ENCODE results near the gene HECTD4.

The HECTD4 gene

DNA sequence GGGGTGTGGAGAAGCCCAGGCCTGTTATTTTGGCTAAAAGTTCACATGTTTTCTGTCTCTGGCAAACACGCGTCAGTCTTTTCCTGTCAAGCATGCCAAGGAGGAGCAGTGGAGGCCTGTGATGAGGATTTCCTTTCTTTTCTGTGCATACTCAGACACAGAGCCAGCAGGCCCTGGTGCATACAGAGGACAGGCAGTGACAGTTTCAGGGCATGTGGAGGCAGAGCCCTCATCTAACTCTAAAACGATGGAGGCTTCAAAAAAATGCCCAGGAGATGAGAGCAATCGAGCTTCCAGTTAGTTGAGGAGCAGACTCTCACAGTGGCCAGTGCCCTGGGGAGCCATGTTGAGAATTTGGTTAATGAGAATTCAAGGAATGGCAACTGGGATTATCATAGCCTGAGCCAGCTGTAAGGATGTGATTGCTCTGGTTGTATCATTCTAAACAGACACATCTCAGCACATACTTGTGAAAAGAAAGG lies 190.3 kb downstream of the HECTD4 start:
- TF ChIP-seq, protein P1, sequence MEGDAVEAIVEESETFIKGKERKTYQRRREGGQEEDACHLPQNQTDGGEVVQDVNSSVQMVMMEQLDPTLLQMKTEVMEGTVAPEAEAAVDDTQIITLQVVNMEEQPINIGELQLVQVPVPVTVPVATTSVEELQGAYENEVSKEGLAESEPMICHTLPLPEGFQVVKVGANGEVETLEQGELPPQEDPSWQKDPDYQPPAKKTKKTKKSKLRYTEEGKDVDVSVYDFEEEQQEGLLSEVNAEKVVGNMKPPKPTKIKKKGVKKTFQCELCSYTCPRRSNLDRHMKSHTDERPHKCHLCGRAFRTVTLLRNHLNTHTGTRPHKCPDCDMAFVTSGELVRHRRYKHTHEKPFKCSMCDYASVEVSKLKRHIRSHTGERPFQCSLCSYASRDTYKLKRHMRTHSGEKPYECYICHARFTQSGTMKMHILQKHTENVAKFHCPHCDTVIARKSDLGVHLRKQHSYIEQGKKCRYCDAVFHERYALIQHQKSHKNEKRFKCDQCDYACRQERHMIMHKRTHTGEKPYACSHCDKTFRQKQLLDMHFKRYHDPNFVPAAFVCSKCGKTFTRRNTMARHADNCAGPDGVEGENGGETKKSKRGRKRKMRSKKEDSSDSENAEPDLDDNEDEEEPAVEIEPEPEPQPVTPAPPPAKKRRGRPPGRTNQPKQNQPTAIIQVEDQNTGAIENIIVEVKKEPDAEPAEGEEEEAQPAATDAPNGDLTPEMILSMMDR (conservative IDR thresholded peaks at IDR 0.05; ENCODE audit: low read depth, low read length): no peak
- H3K4me3 ChIP-seq (ENCODE audit: low read depth, low read length): no peak overlapping the region
- no peak for DNase-seq (ENCODE audit: low read depth)

DNA sequence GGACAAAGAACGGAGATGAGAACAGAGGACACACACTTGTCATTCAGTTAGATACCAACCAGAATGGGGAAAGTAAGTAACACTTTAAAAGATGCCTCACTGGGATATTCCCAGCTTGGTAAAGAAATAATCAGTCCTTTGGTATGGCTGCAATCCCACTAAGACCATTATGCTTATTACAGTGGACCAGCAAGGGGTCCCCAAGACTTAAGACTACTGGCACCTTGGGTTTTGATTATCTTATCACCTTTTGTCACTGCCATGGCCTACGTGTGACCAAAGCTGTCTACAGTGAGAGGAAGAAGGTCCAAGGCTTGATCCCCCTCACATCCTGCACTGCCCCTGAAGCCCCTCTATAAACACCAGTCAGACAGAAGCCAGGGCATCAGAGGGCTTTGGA lies 191.0 kb downstream of the HECTD4 start:
- no peak overlapping the region for H3K4me3 ChIP-seq (ENCODE audit: low read depth, low read length)
- TF ChIP-seq, protein P1 (conservative IDR thresholded peaks at IDR 0.05; ENCODE audit: low read depth, low read length): no peak
- no peak for DNase-seq (ENCODE audit: low read depth)

DNA sequence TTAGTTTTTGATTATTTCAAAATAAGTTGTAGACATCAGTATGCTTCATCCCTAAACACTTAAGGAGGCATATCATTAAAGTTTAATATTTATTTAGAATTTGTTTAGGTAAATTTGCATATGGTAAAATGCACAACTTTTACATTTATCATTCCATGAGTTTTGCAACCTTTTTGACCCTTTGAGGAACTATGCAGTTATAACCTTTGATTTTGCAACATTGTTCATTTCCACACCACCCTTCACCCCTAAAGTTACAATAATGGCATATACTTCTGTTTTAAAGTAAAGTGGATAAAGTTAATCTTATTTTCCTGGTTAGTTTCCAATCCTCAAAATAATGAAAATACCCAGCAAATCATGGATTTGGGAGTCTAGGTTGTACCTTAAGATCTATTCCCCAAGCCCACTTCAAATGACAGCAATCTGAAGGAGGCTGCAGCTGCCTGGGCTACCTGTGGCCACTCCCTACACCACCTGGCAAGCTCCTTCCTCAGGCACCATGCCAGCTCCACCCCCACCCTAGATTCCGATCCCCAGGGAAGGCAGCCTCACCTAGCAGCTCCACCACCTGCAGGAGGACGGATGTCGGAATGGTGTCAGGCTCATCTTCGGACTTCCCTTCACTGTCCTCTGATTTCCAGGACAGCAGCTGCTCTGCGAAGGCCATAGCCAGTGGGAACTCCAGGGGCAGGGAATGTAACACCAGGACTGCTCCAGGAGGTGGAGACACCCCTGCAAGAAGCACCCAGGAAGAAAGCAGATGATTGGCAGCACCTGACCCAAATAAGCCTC lies 191.8 kb downstream of the HECTD4 start:
- DNase-seq (ENCODE audit: low read depth): no peak
- TF ChIP-seq, protein P1 (conservative IDR thresholded peaks at IDR 0.05; ENCODE audit: low read depth, low read length): no peak
- H3K4me3 ChIP-seq (ENCODE audit: low read depth, low read length): no peak overlapping the region

DNA sequence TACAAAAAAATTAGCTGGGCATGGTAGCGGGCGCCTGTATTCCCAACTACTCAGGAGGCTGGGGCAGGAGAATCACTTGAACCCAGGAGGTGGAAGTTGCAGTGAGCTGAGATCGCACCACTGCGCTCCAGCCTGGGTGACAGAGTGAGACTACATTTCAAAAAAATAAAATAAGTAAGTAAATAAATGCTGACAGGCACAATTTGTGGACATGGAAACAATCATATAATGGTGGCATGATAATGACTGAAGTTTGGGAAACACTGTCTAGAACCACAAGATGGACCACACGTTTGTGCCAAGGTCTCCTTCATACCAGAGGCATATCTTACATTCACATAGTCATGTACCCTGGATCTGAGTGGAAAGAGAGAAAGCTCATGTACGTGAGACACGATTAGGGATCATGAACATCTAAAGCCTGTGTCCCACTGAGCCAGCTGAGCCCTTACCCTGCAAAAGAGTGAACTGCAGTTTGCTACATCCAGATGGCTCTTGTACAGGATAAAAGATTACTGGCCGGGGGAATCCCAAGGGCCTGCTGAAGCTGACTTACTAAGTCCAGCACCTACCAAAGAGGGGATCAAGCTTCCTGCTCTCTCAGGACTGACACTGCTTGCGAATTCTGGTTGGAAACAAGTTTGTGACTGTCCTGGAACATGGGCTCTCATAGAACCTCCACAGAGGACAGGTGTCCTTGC lies 194.0 kb downstream of the HECTD4 start:
- no peak for DNase-seq (ENCODE audit: low read depth)
- H3K4me3 ChIP-seq (ENCODE audit: low read depth, low read length): no peak overlapping the region
- TF ChIP-seq, protein P1 (conservative IDR thresholded peaks at IDR 0.05; ENCODE audit: low read depth, low read length): no peak

DNA sequence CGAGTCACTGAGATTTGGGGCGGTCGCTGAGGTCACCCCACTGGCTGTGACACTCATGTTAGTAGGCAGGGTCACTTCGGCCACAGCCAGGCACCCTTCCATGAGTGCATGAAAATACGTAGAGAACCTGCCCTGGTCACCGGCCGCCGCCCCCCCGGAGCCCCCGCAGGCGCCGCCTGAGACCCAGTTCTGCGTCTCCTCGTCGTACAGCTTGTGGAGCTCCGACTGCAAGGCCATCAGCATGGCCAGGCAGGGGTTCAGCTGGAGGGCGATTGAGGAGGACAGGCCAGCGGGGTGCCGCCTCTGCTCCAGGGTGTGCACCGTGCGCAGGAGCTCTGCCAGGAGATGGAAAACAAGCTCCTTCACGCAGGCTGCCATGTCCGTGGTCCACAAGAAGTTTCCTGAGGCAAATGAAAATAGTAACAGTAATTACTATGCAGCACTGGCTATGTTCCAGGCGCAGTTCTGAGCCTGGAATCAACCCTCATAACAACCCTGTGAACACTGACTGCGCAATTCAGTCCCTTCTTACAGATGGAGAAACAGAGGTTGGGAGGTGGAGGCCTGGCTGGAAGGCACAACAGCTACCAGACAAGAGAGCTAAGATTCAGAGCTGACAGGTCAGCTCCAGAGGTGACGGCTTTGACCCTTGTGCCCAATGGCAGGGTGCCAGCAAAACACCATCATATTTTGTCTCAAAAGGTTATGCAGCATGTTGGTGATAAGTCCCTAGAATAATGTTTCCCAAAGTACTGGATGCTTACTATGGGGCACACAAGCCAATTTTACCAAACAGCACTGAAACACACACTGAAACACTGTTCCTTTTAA lies 196.9 kb downstream of the HECTD4 start:
- TF ChIP-seq, protein P1 (conservative IDR thresholded peaks at IDR 0.05; ENCODE audit: low read depth, low read length): no peak
- no peak for DNase-seq (ENCODE audit: low read depth)
- H3K4me3 ChIP-seq (ENCODE audit: low read depth, low read length): no peak overlapping the region

DNA sequence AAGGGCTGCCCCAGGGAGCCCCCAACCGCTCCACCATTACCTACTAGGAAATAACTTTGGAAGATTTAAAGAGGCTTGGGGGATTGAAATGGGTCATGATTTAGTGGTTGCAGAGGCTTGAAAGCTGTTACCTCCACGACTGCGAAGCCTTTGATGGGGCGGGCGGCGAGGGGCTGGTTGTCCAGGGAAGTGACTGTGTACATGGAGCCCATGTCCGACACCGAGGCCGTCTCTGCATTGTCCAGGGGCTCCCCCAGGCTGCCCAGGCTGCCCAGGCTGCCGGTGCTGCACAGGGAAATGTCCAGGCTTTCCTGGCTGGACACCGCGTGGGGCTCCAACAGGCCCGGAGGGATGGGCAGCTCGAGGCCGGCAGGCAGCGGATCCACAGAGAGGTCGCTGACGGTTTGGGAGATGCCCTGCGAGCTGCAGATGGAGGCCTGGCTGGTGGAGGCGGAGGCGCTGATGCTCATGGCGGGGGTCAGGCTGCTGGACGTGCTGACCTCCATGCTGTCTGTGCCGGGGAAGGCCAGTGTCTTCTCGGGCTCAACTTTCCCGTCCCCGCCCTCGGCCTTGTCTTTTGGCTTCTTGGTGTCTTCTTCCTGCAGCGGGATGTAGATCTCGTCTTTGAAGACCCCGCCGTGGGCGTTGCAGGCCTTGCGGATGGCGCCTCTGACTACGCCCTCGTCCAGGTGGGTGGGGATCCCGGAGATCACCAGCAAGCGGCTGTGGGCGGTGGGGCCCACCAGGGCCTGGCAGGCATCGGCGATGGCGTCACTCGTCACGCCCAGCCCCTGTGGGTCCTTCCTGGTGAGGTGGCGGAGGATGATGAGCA lies 198.0 kb downstream of the HECTD4 start:
- TF ChIP-seq, protein P1 (conservative IDR thresholded peaks at IDR 0.05; ENCODE audit: low read depth, low read length): no peak
- H3K4me3 ChIP-seq (ENCODE audit: low read depth, low read length): no peak overlapping the region
- no peak for DNase-seq (ENCODE audit: low read depth)
